Panc1 (cell line): ENCODE measurements around the gene PNLDC1. TPM values are rescaled to one million over a fixed set of nuclear protein-coding genes. Genes with fewer than 3 reads are reported as not detected.

Source experiments
- ATAC-seq: fragments of 200-7000 bp; cut with Tn5 transposase; 2 replicates; pipeline ENCODE4 v1.9.1; 2020; ENCODE audit warnings: mild to moderate bottlenecking, moderate library complexity
- BruUV-seq: library from RNA; stranded (reverse); fragments of 400-500 nt; replicated peaks from 2 replicates; lab custom pipeline; 2021; lab: Mats Ljungman, UMichigan
- CTCF ChIA-PET: fragments of 300-600 bp; sonication (Branson Sonifier 250); formaldehyde crosslinking; loops from one replicate; lab custom pipeline; 2022; ENCODE audit warnings: antibody characterized with exemption; lab: Charles Lee
- POLR2A ChIA-PET: fragments of 300-600 bp; sonication (Branson Sonifier 250); formaldehyde crosslinking; loops from one replicate; lab custom pipeline; 2022; ENCODE audit warnings: antibody characterized with exemption; lab: Charles Lee
- DNase-seq: peaks from one replicate; pipeline ENCODE4 v3.0.0-alpha.2; 2010; ENCODE audit warnings: low read depth, low spot score
- H3K27ac ChIP-seq: 2 replicates; pipeline ENCODE4 v1.5.1; 2011; ENCODE audit warnings: mild to moderate bottlenecking, low read length, inconsistent platforms
- H3K27me3 ChIP-seq: fragments of 200-500 bp; sonication (Bioruptor generic); 2 replicates; pipeline ENCODE4 v1.6.0; 2014; ENCODE audit warnings: low read length, inconsistent platforms; ENCODE audit not compliant: control insufficient read depth, insufficient read depth
- H3K36me3 ChIP-seq: fragments of 200-500 bp; sonication (Bioruptor generic); 2 replicates; pipeline ENCODE4 v1.5.1; 2014; ENCODE audit warnings: inconsistent platforms, mild to moderate bottlenecking, low read length, moderate library complexity; ENCODE audit not compliant: control insufficient read depth, insufficient read depth
- H3K4me1 ChIP-seq: 2 replicates; pipeline ENCODE4 v1.5.1; 2011; ENCODE audit warnings: inconsistent platforms, mild to moderate bottlenecking, low read length, moderate library complexity; ENCODE audit not compliant: control insufficient read depth, insufficient read depth
- H3K4me3 ChIP-seq, 2 experiments: 2 replicates each; pipeline ENCODE4 v1.5.1; 2011 to 2012; ENCODE audit warnings: low read depth in 2 of 2, low read length in 2 of 2, mild to moderate bottlenecking in 2 of 2, inconsistent platforms in 1 of 2, moderate library complexity in 1 of 2
- H3K9me3 ChIP-seq: fragments of 200-500 bp; sonication (Bioruptor generic); 2 replicates; pipeline ENCODE4 v1.5.1; 2014; ENCODE audit warnings: low read depth, mild to moderate bottlenecking, inconsistent platforms, low read length, moderate library complexity; ENCODE audit not compliant: control insufficient read depth, insufficient read depth
- CTCF ChIP-seq: fragments of 450-650 bp; IDR thresholded peaks from 2 replicates; pipeline ENCODE4 v1.5.1; 2017; ENCODE audit warnings: mild to moderate bottlenecking
- POLR2AphosphoS5 ChIP-seq: IDR thresholded peaks from 2 replicates; pipeline ENCODE4 v1.6.1; 2012; ENCODE audit warnings: mild to moderate bottlenecking, low read depth, low read length, moderate library complexity
- SIN3A ChIP-seq: IDR thresholded peaks from 2 replicates; pipeline ENCODE4 v1.6.1; 2012; ENCODE audit warnings: low read depth, mild to moderate bottlenecking, low read length, moderate library complexity, borderline replicate concordance; ENCODE audit not compliant: insufficient read depth
- TCF7L2 ChIP-seq: IDR thresholded peaks from 2 replicates; pipeline ENCODE4 v1.6.1; 2011; ENCODE audit warnings: mild to moderate bottlenecking, low read depth, low read length, inconsistent platforms
- in situ Hi-C: cut with HindIII; loops from 2 replicates; pipeline ENCODE4 v1.10.0; 2016; ENCODE audit warnings: low sequenced_read_pairs, low pct_unique_long_range_greater_than_20kb
- intact Hi-C: fragments of 100-400 bp; cut with micrococcal nuclease; formaldehyde crosslinking; loops from one replicate; pipeline ENCODE4 v1.10.0; 2022; ENCODE audit not compliant: unreplicated experiment
- total RNA-seq: library from RNA; stranded (reverse); gene quantifications from one replicate; pipeline ENCODE4 v1.2.1, GENCODE V29; 2021; ENCODE audit not compliant: unreplicated experiment
- TF ChIP-seq, protein P1 (sequence below), 2 experiments: IDR thresholded peaks; 2 replicates each; pipeline ENCODE4 v1.6.1; 2011 to 2012; ENCODE audit warnings: low read depth in 2 of 2, control low read depth in 1 of 2, low read length in 1 of 2, mild to moderate bottlenecking in 1 of 2, moderate library complexity in 1 of 2; ENCODE audit not compliant: insufficient read depth in 1 of 2

PNLDC1 gene
- total RNA-seq, 1 experiment from 2014 or later: not detected

DNA sequence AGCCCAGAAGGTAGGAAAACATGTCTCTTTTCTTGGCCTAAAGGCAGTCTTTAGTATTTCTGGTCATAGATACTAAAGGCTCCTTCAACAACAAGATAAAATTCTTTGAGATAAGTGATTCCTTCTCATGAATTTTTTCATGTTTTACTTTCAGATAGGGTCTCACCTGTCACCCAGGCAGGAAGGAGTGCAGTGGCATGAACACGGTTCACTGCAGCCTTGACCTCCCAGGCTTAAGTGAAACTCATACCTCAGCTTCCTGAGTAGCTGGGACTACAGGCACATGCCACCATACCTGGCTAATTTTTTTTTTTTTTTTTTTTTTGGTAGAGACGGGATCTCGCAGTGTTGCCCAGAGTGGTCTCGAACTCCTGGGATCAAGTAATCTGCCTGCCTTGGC is 9.1 kb downstream of the PNLDC1 start:
- ChIA-PET POLR2A (no interaction called here), CTCF (no interaction called here)
- H3K27me3 ChIP-seq: no peaks in the 10 kb centered on the region
- DNase-seq (no peak), ATAC-seq (no peak)
- no TSS peak for BruUV-seq
- intact Hi-C loops (no loop called here), in situ Hi-C loops (no loop called here)
- H3K4me1 ChIP-seq: no peaks in the 10 kb centered on the region
- TF ChIP-seq POLR2AphosphoS5 (no peak), SIN3A (no peak), CTCF (no peak), TCF7L2 (no peak)
- TF ChIP-seq, protein P1, sequence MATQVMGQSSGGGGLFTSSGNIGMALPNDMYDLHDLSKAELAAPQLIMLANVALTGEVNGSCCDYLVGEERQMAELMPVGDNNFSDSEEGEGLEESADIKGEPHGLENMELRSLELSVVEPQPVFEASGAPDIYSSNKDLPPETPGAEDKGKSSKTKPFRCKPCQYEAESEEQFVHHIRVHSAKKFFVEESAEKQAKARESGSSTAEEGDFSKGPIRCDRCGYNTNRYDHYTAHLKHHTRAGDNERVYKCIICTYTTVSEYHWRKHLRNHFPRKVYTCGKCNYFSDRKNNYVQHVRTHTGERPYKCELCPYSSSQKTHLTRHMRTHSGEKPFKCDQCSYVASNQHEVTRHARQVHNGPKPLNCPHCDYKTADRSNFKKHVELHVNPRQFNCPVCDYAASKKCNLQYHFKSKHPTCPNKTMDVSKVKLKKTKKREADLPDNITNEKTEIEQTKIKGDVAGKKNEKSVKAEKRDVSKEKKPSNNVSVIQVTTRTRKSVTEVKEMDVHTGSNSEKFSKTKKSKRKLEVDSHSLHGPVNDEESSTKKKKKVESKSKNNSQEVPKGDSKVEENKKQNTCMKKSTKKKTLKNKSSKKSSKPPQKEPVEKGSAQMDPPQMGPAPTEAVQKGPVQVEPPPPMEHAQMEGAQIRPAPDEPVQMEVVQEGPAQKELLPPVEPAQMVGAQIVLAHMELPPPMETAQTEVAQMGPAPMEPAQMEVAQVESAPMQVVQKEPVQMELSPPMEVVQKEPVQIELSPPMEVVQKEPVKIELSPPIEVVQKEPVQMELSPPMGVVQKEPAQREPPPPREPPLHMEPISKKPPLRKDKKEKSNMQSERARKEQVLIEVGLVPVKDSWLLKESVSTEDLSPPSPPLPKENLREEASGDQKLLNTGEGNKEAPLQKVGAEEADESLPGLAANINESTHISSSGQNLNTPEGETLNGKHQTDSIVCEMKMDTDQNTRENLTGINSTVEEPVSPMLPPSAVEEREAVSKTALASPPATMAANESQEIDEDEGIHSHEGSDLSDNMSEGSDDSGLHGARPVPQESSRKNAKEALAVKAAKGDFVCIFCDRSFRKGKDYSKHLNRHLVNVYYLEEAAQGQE (IDR thresholded peaks at IDR 0.05; ENCODE audit: insufficient read depth in 1 of 2, low read depth in 2 of 2, low read length in 1 of 2): no peak
- no peak overlapping the region for H3K4me3 ChIP-seq
- H3K27ac ChIP-seq: no peak overlapping the region
- no peaks in the 10 kb centered on the region for H3K36me3 ChIP-seq
- no peaks in the 10 kb centered on the region for H3K9me3 ChIP-seq

DNA sequence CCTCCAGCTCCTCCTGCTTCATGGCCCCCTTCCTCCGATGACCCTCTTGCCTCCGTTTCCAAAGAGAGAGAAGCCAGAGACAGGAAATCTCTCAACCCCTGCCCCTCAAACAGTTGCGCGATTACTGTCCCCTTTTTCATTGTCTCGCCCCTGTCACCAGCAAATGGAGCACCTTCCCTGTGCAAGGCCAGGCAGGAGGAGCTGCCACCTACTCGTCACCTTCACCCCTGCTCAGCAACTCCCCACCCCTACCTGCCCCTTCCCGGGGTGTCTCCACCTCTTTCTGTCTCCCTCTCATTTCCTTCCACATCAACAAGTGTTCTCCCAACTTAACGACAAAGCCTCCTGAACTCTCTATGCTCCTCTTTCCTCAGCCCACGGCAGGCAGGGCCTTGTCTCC is 13.7 kb downstream of the PNLDC1 start:
- no peaks in the 10 kb centered on the region for H3K4me1 ChIP-seq
- in situ Hi-C loops: no loop called here
- intact Hi-C loops: no loop called here
- H3K4me3 ChIP-seq: no peak overlapping the region
- DNase-seq (no peak), ATAC-seq (no peak)
- H3K9me3 ChIP-seq: no peaks in the 10 kb centered on the region
- no peak for TF ChIP-seq POLR2AphosphoS5
- no peak for TF ChIP-seq TCF7L2
- TF ChIP-seq CTCF: no peak
- TF ChIP-seq, protein P1 (IDR thresholded peaks at IDR 0.05; ENCODE audit: insufficient read depth in 1 of 2, low read depth in 2 of 2, low read length in 1 of 2): no peak
- no peak for TF ChIP-seq SIN3A
- H3K36me3 ChIP-seq: no peaks in the 10 kb centered on the region
- no TSS peak for BruUV-seq
- H3K27ac ChIP-seq: no peak overlapping the region
- POLR2A ChIA-PET: no interaction called here
- no peaks in the 10 kb centered on the region for H3K27me3 ChIP-seq
- CTCF ChIA-PET: no interaction called here
